Measurements from ENCODE around the gene OTULINL.

- TF ChIP-seq CTCF (IDR thresholded peaks at IDR 0.05; ENCODE audit: insufficient read depth, low read length, poor library complexity, severe bottlenecking) (no peak), EZH2phosphoT487 (conservative IDR thresholded peaks at IDR 0.05; ENCODE audit: low read length) (no peak)
Measured at GRCh38 chr5:14571901-14572300, 9.7 kb upstream of the OTULINL start.

All from SU-DHL-6 (cell line).